Sigmoid colon (tissue), 4 donors: Measurements from ENCODE around the gene CA9.

Experiments used
- CTCF ChIP-seq, 4 experiments: fragments of 450-650 bp in 3 of 4; fragments of 200-600 bp in 1 of 4; IDR thresholded peaks; one replicate each; pipeline ENCODE4 v1.5.1; 2016 to 2019; ENCODE audit warnings: antibody characterized with exemption in 4 of 4, mild to moderate bottlenecking in 3 of 4, moderate library complexity in 2 of 4
- EP300 ChIP-seq, 4 donors: sonication (generic); formaldehyde crosslinking; IDR thresholded peaks; one replicate each; pipeline ENCODE4 v1.6.1; 2017; ENCODE audit warnings: antibody characterized with exemption in 4 of 4
- POLR2A ChIP-seq, 2 donors: fragments of 450-650 bp; IDR thresholded peaks; one replicate each; pipeline ENCODE4 v1.6.1; 2016; ENCODE audit warnings: antibody characterized with exemption in 2 of 2, mild to moderate bottlenecking in 2 of 2, moderate library complexity in 2 of 2
- POLR2AphosphoS5 ChIP-seq, 4 donors: sonication (generic); formaldehyde crosslinking; IDR thresholded peaks; one replicate each; pipeline ENCODE4 v1.6.1; 2017; ENCODE audit warnings: antibody characterized with exemption in 4 of 4

- no peak for TF ChIP-seq CTCF (IDR thresholded peaks at IDR 0.05)
- TF ChIP-seq POLR2A (IDR thresholded peaks at IDR 0.05): peak; percentile 91 to 98
- TF ChIP-seq POLR2AphosphoS5 (IDR thresholded peaks at IDR 0.05): peak; percentile 92 to 98 (median 96)
- peak in 2 of 4 donors; percentile 20 to 54 for TF ChIP-seq EP300 (IDR thresholded peaks at IDR 0.05)
These were observed 54.6 kb downstream of the CA9 start for GRCh38 chr9:35728041-35728971.
